Measurements from ENCODE around the gene EEFSEC. TPM values are rescaled to one million over a fixed set of nuclear protein-coding genes. Genes with fewer than 3 reads are reported as not detected.

The EEFSEC gene
- total RNA-seq, 3 donors from 2014 or later, result 13.9 to 28.2 (median 19.8) TPM

DNA sequence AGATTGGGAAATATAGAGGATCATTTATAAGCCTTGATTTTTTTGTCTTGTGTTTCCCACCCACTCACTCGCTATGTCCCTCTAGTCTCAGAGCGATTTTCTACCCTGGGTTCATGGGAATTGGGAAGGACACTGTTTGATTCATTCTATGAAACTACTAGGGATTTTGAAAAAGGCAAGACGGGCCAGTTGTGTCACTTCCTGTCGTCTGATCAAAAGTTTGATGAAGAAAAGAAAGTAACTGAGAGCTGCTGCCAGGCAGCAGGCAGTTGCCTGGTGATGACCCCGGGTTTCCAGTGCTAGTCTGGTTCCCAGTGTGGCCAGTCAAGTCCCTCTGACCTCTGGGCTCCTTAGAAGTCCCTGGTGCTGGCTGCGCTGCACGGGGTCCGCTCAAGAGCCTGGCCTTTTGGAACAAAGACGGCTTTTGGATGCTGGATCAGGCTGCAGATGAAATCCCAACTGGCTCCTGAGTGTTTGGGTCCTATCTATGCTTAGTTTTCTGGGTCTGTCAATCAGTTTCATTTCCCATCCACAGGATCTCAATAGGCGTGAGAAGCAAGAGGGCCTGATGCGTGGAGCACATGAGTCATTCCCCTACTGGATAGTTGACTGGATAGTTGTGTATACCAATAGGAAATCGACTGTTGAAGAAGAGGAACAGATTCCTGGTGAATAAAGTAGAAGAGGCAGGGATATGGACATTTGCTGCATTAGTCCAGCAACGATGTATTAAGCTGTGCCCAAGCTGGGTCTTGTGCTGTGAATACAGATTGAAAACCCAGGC lies 89.7 kb downstream of the EEFSEC start:
- no peaks in the 10 kb centered on the region for H3K9me3 ChIP-seq
- no peaks in the 10 kb centered on the region for H3K4me1 ChIP-seq
- TF ChIP-seq POLR2AphosphoS5 (IDR thresholded peaks at IDR 0.05) (no peak), CTCF (IDR thresholded peaks at IDR 0.05) (no peak), POLR2A (IDR thresholded peaks at IDR 0.05) (no peak)
- no peak overlapping the region for H3K4me3 ChIP-seq
- DNase-seq (ENCODE audit: low spot score in 2 of 2), result no peak
- no peaks in the 10 kb centered on the region for H3K27me3 ChIP-seq
- intact Hi-C loops (cut with DNase I; ENCODE audit: low total_unique reads), result loop anchor here (10.0 kb wide), 1 partner anchor 1188 kb away; no protein-coding TSS in a partner anchor
- no peak overlapping the region for H3K27ac ChIP-seq
- no peaks in the 10 kb centered on the region for H3K36me3 ChIP-seq

DNA sequence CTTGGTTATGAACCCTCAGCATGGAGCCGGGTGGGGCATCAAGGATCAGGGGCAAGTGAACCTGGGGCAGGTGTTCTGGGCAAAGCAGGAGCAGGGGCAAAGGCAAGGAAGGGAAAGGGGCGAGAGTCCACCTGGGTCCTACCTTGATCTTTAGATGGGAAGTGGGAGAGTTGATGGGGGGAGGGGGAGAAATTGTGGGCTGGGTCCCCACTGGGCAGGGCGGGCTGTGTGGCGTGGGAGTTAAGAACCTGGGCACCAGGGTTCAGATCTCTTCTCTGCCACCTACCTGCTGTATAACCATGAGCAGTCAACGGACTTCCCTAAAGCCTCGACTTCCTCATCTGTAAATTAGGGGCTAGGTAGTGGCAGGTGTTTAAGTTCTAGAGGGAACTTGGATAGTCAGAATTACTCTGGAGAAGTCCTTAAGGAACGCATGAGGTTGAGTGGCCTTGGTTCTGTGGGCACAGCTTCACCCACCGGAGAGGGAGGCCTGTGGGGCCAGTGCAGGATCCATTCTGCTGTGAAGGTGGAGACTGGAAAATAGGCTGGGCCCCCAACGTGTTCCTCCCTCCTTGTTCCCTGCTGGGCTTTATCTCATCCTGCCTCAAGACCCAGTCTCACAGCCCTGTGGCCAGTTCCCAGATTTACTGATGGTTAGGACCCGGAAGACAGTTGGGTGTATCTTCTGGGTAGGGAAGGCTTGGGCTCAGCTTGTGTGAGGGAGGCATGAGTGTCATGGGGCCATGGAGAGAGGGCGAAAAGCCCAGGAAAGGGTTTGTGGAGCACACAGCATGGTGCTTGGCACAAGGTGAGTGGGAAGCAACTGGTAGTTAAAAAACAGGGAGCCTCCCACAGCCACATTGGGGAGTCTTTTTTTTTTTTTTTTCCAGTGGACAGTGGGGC lies 90.6 kb downstream of the EEFSEC start:
- no peak overlapping the region for H3K27ac ChIP-seq
- no peak for TF ChIP-seq POLR2A (IDR thresholded peaks at IDR 0.05)
- TF ChIP-seq POLR2AphosphoS5 (IDR thresholded peaks at IDR 0.05), result no peak
- no peak for TF ChIP-seq CTCF (IDR thresholded peaks at IDR 0.05)
- no peak for DNase-seq (ENCODE audit: low spot score in 2 of 2)
- intact Hi-C loops (cut with DNase I; ENCODE audit: low total_unique reads), result loop anchor here (10.0 kb wide), 1 partner anchor 1189 kb away; no protein-coding TSS in a partner anchor
- no peaks in the 10 kb centered on the region for H3K4me1 ChIP-seq
- no peaks in the 10 kb centered on the region for H3K36me3 ChIP-seq
- H3K27me3 ChIP-seq, result no peaks in the 10 kb centered on the region
- no peak overlapping the region for H3K4me3 ChIP-seq
- no peaks in the 10 kb centered on the region for H3K9me3 ChIP-seq

- no peak overlapping the region for H3K4me3 ChIP-seq
- H3K27ac ChIP-seq, result no peak overlapping the region
- TF ChIP-seq POLR2AphosphoS5 (IDR thresholded peaks at IDR 0.05), result no peak
- no peak for TF ChIP-seq CTCF (IDR thresholded peaks at IDR 0.05)
- no peak for TF ChIP-seq POLR2A (IDR thresholded peaks at IDR 0.05)
- no peak for DNase-seq (ENCODE audit: low spot score in 2 of 2)
- intact Hi-C loops (cut with DNase I; ENCODE audit: low total_unique reads), result loop anchor here (10.0 kb wide), 1 partner anchor 1191 kb away; no protein-coding TSS in a partner anchor
- H3K36me3 ChIP-seq, result no peaks in the 10 kb centered on the region
- no peaks in the 10 kb centered on the region for H3K9me3 ChIP-seq
- H3K4me1 ChIP-seq, result no peaks in the 10 kb centered on the region
- H3K27me3 ChIP-seq, result no peaks in the 10 kb centered on the region
Measured at GRCh38 chr3:128245460-128245859, 92.2 kb downstream of the EEFSEC start.

DNA sequence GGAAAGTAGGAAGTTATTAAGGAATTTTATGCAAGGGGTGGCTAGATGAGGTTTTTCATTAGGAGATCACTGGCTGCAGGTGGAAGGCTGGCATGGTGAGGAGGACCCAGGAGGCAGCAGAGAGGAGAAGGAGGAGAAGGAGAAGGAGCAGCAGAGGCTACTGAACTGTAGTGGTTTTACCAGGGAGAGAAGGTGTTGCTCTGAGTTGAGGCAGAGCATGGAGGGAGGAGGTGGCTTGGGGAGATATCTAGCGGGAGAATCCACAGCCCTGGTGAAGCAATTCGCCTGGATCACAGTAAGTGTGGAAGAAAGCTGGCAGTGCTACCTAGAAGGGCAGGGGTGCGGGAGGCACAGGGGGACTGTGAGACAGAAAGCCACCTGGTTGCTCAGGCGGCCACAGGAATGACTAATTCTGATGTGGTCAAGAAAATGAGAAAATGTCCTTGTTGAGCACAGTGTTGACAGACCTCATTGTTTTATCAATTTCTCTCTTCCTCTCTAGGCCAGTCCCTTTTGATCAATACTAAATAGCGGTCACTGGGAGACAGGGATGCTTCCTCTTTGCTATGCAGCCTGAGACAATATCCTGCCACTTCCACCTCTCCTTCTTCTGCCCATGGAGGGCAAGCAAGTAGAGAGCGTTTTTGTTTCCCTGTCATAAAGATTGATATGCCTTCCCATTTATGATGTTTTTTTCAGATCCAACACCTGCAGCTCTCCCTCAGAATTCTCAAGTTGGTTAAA lies 94.6 kb downstream of the EEFSEC start:
- H3K27me3 ChIP-seq, result no peaks in the 10 kb centered on the region
- no peaks in the 10 kb centered on the region for H3K9me3 ChIP-seq
- no peak for DNase-seq (ENCODE audit: low spot score in 2 of 2)
- TF ChIP-seq CTCF (IDR thresholded peaks at IDR 0.05) (no peak), POLR2AphosphoS5 (IDR thresholded peaks at IDR 0.05) (no peak), POLR2A (IDR thresholded peaks at IDR 0.05) (no peak)
- intact Hi-C loops (cut with DNase I; ENCODE audit: low total_unique reads), result loop anchor here (10.0 kb wide), 1 partner anchor 1193 kb away; no protein-coding TSS in a partner anchor
- H3K27ac ChIP-seq, result no peak overlapping the region
- no peak overlapping the region for H3K4me3 ChIP-seq
- H3K4me1 ChIP-seq, result no peaks in the 10 kb centered on the region
- H3K36me3 ChIP-seq, result no peaks in the 10 kb centered on the region

Data from breast epithelium (tissue), 4 donors.